Amygdala (tissue), 56 donors: ENCODE measurements around the gene MRPS23.
A peak's percentile ranks its signal among the peaks of the same experiment; 100 is the strongest.

ENCODE experiments used
- DNase-seq, 56 donors: peaks; one replicate each; lab custom pipeline; 2025; lab: John Stamatoyannopoulos, UW

The MRPS23 gene

GRCh38 chr17:57866723-57867122 is 16.9 kb upstream of the MRPS23 start:
- no peak for DNase-seq

GRCh38 chr17:57866319-57866718 is 16.5 kb upstream of the MRPS23 start:
- no peak for DNase-seq

- DNase-seq = no peak
Measured at GRCh38 chr17:57864273-57864672, 14.4 kb upstream of the MRPS23 start.

GRCh38 chr17:57862694-57863667 is 13.1 kb upstream of the MRPS23 start:
- peak in 36 of 56 donors; percentile 21 to 82 (median 50) for DNase-seq

- DNase-seq = peak in 18 of 56 donors; percentile 13 to 60 (median 34)
Measured at GRCh38 chr17:57861790-57862693, 12.2 kb upstream of the MRPS23 start.

- DNase-seq = peak in 10 of 56 donors; percentile 13 to 48 (median 22)
Measured at GRCh38 chr17:57861000-57861789, 11.4 kb upstream of the MRPS23 start.

GRCh38 chr17:57860414-57860999 is 10.7 kb upstream of the MRPS23 start:
- DNase-seq = no peak

- no peak for DNase-seq
Measured at GRCh38 chr17:57859601-57860413, 10.0 kb upstream of the MRPS23 start.

- DNase-seq = no peak
Measured at GRCh38 chr17:57858838-57859237, 9.0 kb upstream of the MRPS23 start.

GRCh38 chr17:57856792-57857620 is 7.2 kb upstream of the MRPS23 start:
- DNase-seq = no peak

- DNase-seq = no peak
Measured at GRCh38 chr17:57855391-57856035, 5.7 kb upstream of the MRPS23 start.

- peak in 3 of 56 donors; percentile 15 to 27 (median 23) for DNase-seq
Measured at GRCh38 chr17:57853695-57854094, 3.9 kb upstream of the MRPS23 start.

- no peak for DNase-seq
Measured at GRCh38 chr17:57852955-57853328, 3.1 kb upstream of the MRPS23 start.

- DNase-seq = no peak
Measured at GRCh38 chr17:57852092-57852954, 2.5 kb upstream of the MRPS23 start.

- no peak for DNase-seq
Measured at GRCh38 chr17:57849163-57849873, 526 bp downstream of the MRPS23 start.
